ENCODE results near the gene PARD3.

PARD3 gene

GRCh38 chr10:34222359-34222758 lies 592.7 kb downstream of the PARD3 start:
- Histone ChIP-seq H3K27me3 (no peaks in the 10 kb centered on the region), H3K27ac (no peak overlapping the region), H3K9me3 (peaks cover 0 to 4% (median 0%) of the 10 kb centered on the region in 3 donors), H3K36me3 (no peaks in the 10 kb centered on the region), H3K4me3 (no peak overlapping the region), H3K4me1 (no peaks in the 10 kb centered on the region)
- intact Hi-C loops (cut with DNase I; ENCODE audit: low total_unique reads) = no loop called here
- DNase-seq = no peak
- TF ChIP-seq, protein P1, sequence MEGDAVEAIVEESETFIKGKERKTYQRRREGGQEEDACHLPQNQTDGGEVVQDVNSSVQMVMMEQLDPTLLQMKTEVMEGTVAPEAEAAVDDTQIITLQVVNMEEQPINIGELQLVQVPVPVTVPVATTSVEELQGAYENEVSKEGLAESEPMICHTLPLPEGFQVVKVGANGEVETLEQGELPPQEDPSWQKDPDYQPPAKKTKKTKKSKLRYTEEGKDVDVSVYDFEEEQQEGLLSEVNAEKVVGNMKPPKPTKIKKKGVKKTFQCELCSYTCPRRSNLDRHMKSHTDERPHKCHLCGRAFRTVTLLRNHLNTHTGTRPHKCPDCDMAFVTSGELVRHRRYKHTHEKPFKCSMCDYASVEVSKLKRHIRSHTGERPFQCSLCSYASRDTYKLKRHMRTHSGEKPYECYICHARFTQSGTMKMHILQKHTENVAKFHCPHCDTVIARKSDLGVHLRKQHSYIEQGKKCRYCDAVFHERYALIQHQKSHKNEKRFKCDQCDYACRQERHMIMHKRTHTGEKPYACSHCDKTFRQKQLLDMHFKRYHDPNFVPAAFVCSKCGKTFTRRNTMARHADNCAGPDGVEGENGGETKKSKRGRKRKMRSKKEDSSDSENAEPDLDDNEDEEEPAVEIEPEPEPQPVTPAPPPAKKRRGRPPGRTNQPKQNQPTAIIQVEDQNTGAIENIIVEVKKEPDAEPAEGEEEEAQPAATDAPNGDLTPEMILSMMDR (IDR thresholded peaks at IDR 0.05) = no peak

DNA sequence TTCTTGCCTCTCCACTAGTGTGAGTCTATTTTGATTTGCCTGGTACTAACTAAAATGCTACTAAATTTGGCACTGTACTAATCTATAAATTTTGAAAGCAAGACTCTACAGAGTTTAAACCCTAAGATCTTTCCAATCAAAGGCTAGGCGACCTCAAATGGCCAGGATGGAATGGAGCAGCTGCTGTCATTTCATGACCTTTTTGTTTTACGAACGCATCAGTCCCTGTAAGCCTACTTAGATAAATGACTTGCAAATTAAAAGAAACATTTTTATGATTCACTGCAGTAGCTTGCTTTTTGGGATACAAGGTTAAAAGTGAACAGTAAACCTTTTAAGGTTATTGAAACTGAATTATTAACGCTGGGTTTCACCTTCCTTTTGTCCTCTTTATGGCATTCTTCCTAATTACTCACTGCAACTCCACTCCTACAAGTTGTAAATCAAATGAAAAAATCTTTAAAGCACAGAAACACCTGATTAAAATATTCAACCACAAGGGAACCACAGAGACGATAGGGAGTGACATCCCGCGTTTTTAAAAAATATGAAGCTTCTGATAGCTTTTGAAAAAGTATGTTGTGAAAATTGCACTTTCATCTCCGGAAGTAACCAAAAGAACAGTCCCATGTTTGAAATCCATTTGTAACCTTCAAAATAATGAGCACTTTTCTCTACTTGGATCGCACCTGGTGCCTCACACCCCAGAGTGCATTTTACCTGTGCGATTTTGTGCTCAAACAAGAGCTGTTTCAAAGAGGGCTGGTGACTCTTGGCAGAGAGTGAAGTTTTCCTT lies 595.1 kb downstream of the PARD3 start:
- no peaks in the 10 kb centered on the region for H3K9me3 ChIP-seq
- H3K36me3 ChIP-seq = no peaks in the 10 kb centered on the region
- intact Hi-C loops (cut with DNase I; ENCODE audit: low total_unique reads) = no loop called here
- no peak for DNase-seq
- H3K4me3 ChIP-seq = no peak overlapping the region
- TF ChIP-seq, protein P1 (IDR thresholded peaks at IDR 0.05) = no peak
- no peaks in the 10 kb centered on the region for H3K4me1 ChIP-seq
- H3K27me3 ChIP-seq = no peaks in the 10 kb centered on the region
- no peak overlapping the region for H3K27ac ChIP-seq

GRCh38 chr10:34217524-34217923 lies 597.6 kb downstream of the PARD3 start:
- intact Hi-C loops (cut with DNase I; ENCODE audit: low total_unique reads) = no loop called here
- Histone ChIP-seq H3K36me3 (no peaks in the 10 kb centered on the region), H3K27ac (no peak overlapping the region), H3K4me1 (no peaks in the 10 kb centered on the region), H3K4me3 (no peak overlapping the region), H3K27me3 (no peaks in the 10 kb centered on the region), H3K9me3 (no peaks in the 10 kb centered on the region)
- TF ChIP-seq, protein P1 (IDR thresholded peaks at IDR 0.05) = no peak
- DNase-seq = no peak

GRCh38 chr10:34216348-34216945 lies 598.6 kb downstream of the PARD3 start:
- no peak for DNase-seq
- Histone ChIP-seq H3K9me3 (no peaks in the 10 kb centered on the region), H3K27me3 (no peaks in the 10 kb centered on the region), H3K27ac (no peak overlapping the region), H3K4me1 (no peaks in the 10 kb centered on the region), H3K36me3 (no peaks in the 10 kb centered on the region), H3K4me3 (no peak overlapping the region)
- intact Hi-C loops (cut with DNase I; ENCODE audit: low total_unique reads) = no loop called here
- TF ChIP-seq, protein P1 (IDR thresholded peaks at IDR 0.05) = no peak

DNA sequence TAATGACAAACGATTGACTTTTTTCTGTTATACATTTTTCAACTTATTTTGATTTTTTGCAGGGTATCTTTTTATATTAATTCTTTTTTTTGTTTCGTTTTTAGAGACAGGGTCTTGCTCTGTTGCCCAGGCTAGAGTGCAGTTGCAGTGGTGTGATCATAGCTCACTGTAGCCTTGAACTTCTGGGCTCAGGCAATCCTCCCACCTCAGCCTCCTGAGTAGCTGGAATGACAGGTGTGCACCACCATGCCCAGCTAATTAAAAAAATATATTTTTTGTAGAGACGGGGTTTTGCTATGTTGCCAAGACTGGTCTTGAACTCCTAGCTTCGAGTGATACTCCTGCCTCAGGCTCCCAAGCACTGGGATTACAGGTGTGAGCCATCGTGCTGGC lies 601.3 kb downstream of the PARD3 start:
- no peaks in the 10 kb centered on the region for H3K4me1 ChIP-seq
- DNase-seq = no peak
- H3K27ac ChIP-seq = no peak overlapping the region
- intact Hi-C loops (cut with DNase I; ENCODE audit: low total_unique reads) = no loop called here
- H3K36me3 ChIP-seq = no peaks in the 10 kb centered on the region
- H3K4me3 ChIP-seq = no peak overlapping the region
- H3K9me3 ChIP-seq = no peaks in the 10 kb centered on the region
- TF ChIP-seq, protein P1 (IDR thresholded peaks at IDR 0.05) = no peak
- H3K27me3 ChIP-seq = no peaks in the 10 kb centered on the region
